Retinal pigment epithelial cell (primary cell): ENCODE results near the gene IST1.

ENCODE experiments used
- DNase-seq: peaks from one replicate; pipeline ENCODE4 v3.0.0-alpha.2; 2010; ENCODE audit warnings: low read depth
- H3K4me3 ChIP-seq: 2 replicates; pipeline ENCODE4 v1.5.1; 2011; ENCODE audit warnings: mild to moderate bottlenecking, low read length, control low read depth, moderate library complexity
- TF ChIP-seq, protein P1 (sequence below): conservative IDR thresholded peaks from 2 replicates; pipeline ENCODE4 v1.5.1; 2011; ENCODE audit warnings: low read depth, low read length, control low read depth, inconsistent platforms

Gene IST1

DNA sequence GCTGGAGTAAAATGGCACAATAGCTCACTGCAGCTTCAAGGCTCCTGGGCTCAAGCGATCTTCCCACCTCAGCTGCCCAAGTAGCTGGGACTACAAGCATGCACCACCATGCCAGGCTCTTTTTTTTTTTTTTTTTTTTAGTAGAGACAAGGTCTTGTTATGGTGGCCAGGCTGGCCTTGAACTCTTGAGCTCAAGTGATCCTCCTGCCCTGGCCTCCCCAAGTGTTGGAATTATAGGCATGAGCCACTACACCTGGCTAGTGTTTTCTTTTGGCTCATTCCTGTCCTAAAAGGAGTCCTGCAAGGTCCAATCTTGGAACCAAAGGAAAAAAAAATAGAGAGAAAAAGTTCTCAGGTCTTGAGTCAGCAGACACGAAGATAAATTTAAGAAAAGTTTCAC lies 74.0 kb downstream of the IST1 start:
- no peak for DNase-seq
- no peak overlapping the region for H3K4me3 ChIP-seq
- TF ChIP-seq, protein P1, sequence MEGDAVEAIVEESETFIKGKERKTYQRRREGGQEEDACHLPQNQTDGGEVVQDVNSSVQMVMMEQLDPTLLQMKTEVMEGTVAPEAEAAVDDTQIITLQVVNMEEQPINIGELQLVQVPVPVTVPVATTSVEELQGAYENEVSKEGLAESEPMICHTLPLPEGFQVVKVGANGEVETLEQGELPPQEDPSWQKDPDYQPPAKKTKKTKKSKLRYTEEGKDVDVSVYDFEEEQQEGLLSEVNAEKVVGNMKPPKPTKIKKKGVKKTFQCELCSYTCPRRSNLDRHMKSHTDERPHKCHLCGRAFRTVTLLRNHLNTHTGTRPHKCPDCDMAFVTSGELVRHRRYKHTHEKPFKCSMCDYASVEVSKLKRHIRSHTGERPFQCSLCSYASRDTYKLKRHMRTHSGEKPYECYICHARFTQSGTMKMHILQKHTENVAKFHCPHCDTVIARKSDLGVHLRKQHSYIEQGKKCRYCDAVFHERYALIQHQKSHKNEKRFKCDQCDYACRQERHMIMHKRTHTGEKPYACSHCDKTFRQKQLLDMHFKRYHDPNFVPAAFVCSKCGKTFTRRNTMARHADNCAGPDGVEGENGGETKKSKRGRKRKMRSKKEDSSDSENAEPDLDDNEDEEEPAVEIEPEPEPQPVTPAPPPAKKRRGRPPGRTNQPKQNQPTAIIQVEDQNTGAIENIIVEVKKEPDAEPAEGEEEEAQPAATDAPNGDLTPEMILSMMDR, result no peak

DNA sequence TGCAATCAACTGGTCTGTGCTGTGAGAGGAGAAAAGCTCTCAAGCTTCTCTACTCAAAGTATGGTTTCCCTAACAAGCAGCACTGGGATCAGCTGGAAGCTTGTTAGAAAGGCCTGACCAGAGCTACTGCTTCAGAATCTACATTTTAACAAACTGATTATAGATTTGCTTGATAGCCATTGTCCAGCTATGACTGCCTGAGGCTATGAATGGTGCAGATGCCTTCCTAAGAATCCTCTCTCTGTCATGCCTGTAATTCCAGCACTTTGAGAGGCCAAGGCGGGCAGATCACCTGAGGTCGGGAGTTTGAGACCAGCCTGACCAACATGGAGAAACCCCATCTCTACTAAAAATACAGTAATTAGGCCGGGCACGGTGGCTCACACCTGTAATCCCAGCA lies 76.2 kb downstream of the IST1 start:
- no peak for DNase-seq
- no peak overlapping the region for H3K4me3 ChIP-seq
- TF ChIP-seq, protein P1, result no peak

DNA sequence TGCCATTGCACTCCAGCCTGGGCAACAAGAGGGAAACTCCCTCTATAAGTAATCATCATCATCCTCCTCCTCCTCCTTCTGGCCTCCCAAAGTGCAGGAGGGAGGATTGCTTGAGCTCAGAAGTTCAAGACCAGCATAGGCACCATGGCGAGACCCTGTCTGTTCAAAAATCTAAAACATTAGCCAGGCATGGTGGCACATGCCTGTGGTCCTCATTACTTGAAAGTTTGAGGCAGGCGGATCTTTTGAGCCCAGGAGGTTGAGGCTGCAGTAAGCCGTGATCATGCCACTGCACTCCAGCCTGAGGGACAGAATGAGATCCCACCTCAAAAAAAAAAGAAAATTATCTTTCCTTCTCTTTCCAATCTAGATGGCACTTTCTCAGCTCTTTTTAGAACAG lies 77.0 kb downstream of the IST1 start:
- TF ChIP-seq, protein P1, result no peak
- no peak for DNase-seq
- H3K4me3 ChIP-seq, result no peak overlapping the region

DNA sequence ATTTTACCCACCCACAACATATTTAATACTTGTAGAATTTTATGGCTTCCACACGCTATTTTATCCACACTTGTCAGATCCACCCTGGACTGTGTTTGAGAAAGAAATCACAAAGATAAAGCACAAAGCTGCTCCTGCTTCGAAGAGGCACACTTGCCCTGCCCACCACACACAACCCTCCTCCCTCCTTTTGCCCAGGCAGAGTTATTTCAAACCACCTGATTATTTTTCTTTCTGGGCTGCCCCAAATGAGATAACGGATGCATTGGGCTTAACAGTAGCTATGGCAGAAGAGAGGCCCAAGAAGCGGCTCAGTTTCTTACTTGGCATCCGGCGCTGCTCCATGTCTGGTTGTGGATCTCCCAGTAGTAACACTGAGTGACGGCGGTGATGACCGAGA lies 77.7 kb downstream of the IST1 start:
- no peak for DNase-seq
- TF ChIP-seq, protein P1, result no peak
- no peak overlapping the region for H3K4me3 ChIP-seq

DNA sequence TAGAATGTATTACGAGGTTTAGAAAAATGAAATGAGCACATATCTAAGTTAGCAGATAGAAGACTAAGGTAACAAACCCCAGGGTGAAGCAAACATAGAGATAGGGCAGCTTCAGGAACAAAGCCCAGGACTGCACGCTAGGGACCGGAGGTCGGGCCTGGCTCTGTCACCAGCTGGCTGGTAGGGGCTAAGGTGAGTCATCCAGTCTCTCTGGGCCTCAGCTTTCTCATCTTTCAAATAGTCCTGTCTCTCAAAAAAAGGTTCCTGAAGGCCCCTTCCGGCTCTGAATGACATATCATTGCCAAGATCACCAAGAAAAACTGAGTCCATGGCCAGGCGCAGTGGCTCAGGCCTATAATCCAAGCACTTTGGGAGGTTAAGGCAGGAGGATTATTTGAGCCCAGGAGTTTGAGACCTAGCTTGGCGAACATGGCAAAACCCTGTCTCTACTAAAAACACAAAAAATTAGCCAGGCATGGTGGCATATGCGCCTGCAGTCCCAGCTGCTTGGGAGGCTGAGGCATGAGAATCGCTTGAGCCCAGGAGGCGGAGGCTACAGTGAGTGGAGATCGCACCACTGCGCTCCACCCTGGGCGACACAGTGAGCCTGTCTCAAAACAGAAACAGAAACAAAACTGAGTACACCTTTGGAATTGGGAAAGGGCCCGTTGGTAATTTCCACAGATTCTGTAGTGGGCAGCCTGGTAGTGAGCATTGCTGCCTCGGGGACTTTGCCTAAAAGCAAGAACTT lies 78.9 kb downstream of the IST1 start:
- no peak overlapping the region for H3K4me3 ChIP-seq
- TF ChIP-seq, protein P1, result no peak
- no peak for DNase-seq
